H9 (cell line): ENCODE data around the gene TFPI. TPM values are rescaled to one million over a fixed set of nuclear protein-coding genes. Genes with fewer than 3 reads are reported as not detected.

Source experiments
- DNase-seq: peaks from one replicate; pipeline ENCODE4 v3.0.0-alpha.2; 2017
- H2AFZ ChIP-seq: one replicate; pipeline ENCODE4 v1.6.1; 2013; ENCODE audit warnings: mild to moderate bottlenecking, low read length, control low read depth, moderate library complexity
- H2AK5ac ChIP-seq: 2 replicates; pipeline ENCODE4 v1.6.1; 2013; ENCODE audit warnings: low read length, control low read depth, mixed read lengths; ENCODE audit not compliant: insufficient read length
- H2BK120ac ChIP-seq: one replicate; pipeline ENCODE4 v1.6.1; 2013; ENCODE audit warnings: low read depth, mild to moderate bottlenecking, low read length, control low read depth, inconsistent platforms; ENCODE audit not compliant: poor library complexity, severe bottlenecking
- H2BK12ac ChIP-seq: 2 replicates; pipeline ENCODE4 v1.6.1; 2013; ENCODE audit warnings: low read length, control low read depth, mixed read lengths, low read depth; ENCODE audit not compliant: insufficient read length
- H2BK15ac ChIP-seq: 2 replicates; pipeline ENCODE4 v1.6.1; 2013; ENCODE audit warnings: low read depth, low read length, control low read depth
- H2BK20ac ChIP-seq: one replicate; pipeline ENCODE4 v1.6.1; 2013; ENCODE audit warnings: low read depth, mild to moderate bottlenecking, low read length, control low read depth, inconsistent platforms; ENCODE audit not compliant: poor library complexity, severe bottlenecking
- H2BK5ac ChIP-seq: 2 replicates; pipeline ENCODE4 v1.6.1; 2013; ENCODE audit warnings: low read length, control low read depth, mixed read lengths; ENCODE audit not compliant: insufficient read length
- H3K14ac ChIP-seq: 2 replicates; pipeline ENCODE4 v1.6.1; 2013; ENCODE audit warnings: low read length, control low read depth; ENCODE audit not compliant: insufficient read depth
- H3K18ac ChIP-seq: 2 replicates; pipeline ENCODE4 v1.6.1; 2013; ENCODE audit warnings: low read depth, mild to moderate bottlenecking, mixed read lengths, low read length, control low read depth; ENCODE audit not compliant: insufficient read length
- H3K23ac ChIP-seq: 2 replicates; pipeline ENCODE4 v1.6.1; 2013; ENCODE audit warnings: low read length, control low read depth, mixed read lengths, low read depth; ENCODE audit not compliant: insufficient read length
- H3K23me2 ChIP-seq: 2 replicates; pipeline ENCODE4 v1.6.1; 2013; ENCODE audit warnings: low read depth, mild to moderate bottlenecking, mixed read lengths, low read length, control low read depth; ENCODE audit not compliant: insufficient read length, poor library complexity, severe bottlenecking
- H3K27ac ChIP-seq: 2 replicates; pipeline ENCODE4 v1.5.1; 2013; ENCODE audit warnings: low read length, control low read depth, mixed read lengths, low read depth; ENCODE audit not compliant: insufficient read length
- H3K27me3 ChIP-seq: 2 replicates; pipeline ENCODE4 v1.6.1; 2013; ENCODE audit warnings: low read length, control low read depth, inconsistent platforms; ENCODE audit not compliant: insufficient read depth
- H3K4ac ChIP-seq: 2 replicates; pipeline ENCODE4 v1.6.1; 2013; ENCODE audit warnings: low read depth, mild to moderate bottlenecking, control low read depth, inconsistent platforms, low read length, moderate library complexity
- H3K4me1 ChIP-seq: 2 replicates; pipeline ENCODE4 v1.6.1; 2013; ENCODE audit warnings: low read length, control low read depth, inconsistent platforms; ENCODE audit not compliant: insufficient read depth
- H3K4me2 ChIP-seq: 2 replicates; pipeline ENCODE4 v1.6.1; 2013; ENCODE audit warnings: low read length, control low read depth, mixed read lengths; ENCODE audit not compliant: insufficient read length, insufficient read depth
- H3K56ac ChIP-seq: 2 replicates; pipeline ENCODE4 v1.6.1; 2013; ENCODE audit warnings: low read depth, mild to moderate bottlenecking, mixed read lengths, low read length, control low read depth; ENCODE audit not compliant: insufficient read length
- H3K79me1 ChIP-seq: 2 replicates; pipeline ENCODE4 v1.6.1; 2013; ENCODE audit warnings: low read depth, mild to moderate bottlenecking, moderate library complexity, low read length, control low read depth, inconsistent platforms; ENCODE audit not compliant: insufficient read depth, poor library complexity, severe bottlenecking
- H3K79me2 ChIP-seq: 2 replicates; pipeline ENCODE4 v1.6.1; 2013; ENCODE audit warnings: low read length, control low read depth, inconsistent platforms; ENCODE audit not compliant: insufficient read depth
- H3K9ac ChIP-seq: 2 replicates; pipeline ENCODE4 v1.6.1; 2013; ENCODE audit warnings: low read length, control low read depth, mixed read lengths; ENCODE audit not compliant: insufficient read length; ENCODE audit errors: extremely low read depth
- H3K9me3 ChIP-seq: one replicate; pipeline ENCODE4 v1.6.1; 2013; ENCODE audit warnings: low read depth, low read length, inconsistent platforms; ENCODE audit not compliant: control insufficient read depth
- H3T11ph ChIP-seq: one replicate; pipeline ENCODE4 v1.6.1; 2013; ENCODE audit warnings: mild to moderate bottlenecking, low read length, control low read depth, inconsistent platforms
- H4K20me1 ChIP-seq: one replicate; pipeline ENCODE4 v1.6.1; 2013; ENCODE audit not compliant: control insufficient read depth, insufficient read length, insufficient read depth
- H4K5ac ChIP-seq: 2 replicates; pipeline ENCODE4 v1.6.1; 2013; ENCODE audit warnings: low read depth, mild to moderate bottlenecking, mixed read lengths, low read length, control low read depth; ENCODE audit not compliant: insufficient read length
- H4K8ac ChIP-seq: replicated peaks from 2 replicates; pipeline ENCODE4 v1.6.1; 2013; ENCODE audit warnings: low read length, control low read depth, mixed read lengths, low read depth; ENCODE audit not compliant: insufficient read length
- H4K91ac ChIP-seq: 2 replicates; pipeline ENCODE4 v1.6.1; 2013; ENCODE audit warnings: low read depth, mild to moderate bottlenecking, moderate library complexity, mixed read lengths, low read length, control low read depth; ENCODE audit not compliant: insufficient read length
- H3K27ac Mint-ChIP-seq, 3 experiments: 2 replicates in 2 of 3; 3 replicates in 1 of 3; pipeline ENCODE4 v1.8.0; 2020 to 2021; ENCODE audit warnings: mixed read lengths in 3 of 3, mild to moderate bottlenecking in 1 of 3, moderate library complexity in 1 of 3
- H3K27me3 Mint-ChIP-seq: 2 replicates; pipeline ENCODE4 v1.8.0; 2021; ENCODE audit warnings: low read depth, mild to moderate bottlenecking, moderate library complexity, mixed read lengths
- H3K36me3 Mint-ChIP-seq, 3 experiments: 2 replicates in 2 of 3; 3 replicates in 1 of 3; pipeline ENCODE4 v1.8.0; 2020 to 2021; ENCODE audit warnings: low read depth in 3 of 3, mixed read lengths in 3 of 3; ENCODE audit not compliant: insufficient read depth in 1 of 3
- H3K4me1 Mint-ChIP-seq, 2 experiments: 2 replicates each; pipeline ENCODE4 v1.8.0; 2020; ENCODE audit warnings: mixed read lengths in 2 of 2
- H3K4me3 Mint-ChIP-seq, 2 experiments: 2 replicates in 1 of 2; 3 replicates in 1 of 2; pipeline ENCODE4 v1.8.0; 2020 to 2021; ENCODE audit warnings: mild to moderate bottlenecking in 2 of 2, mixed read lengths in 2 of 2, moderate library complexity in 1 of 2
- H3K9me3 Mint-ChIP-seq, 2 experiments: 2 replicates in 1 of 2; 3 replicates in 1 of 2; pipeline ENCODE4 v1.8.0; 2020; ENCODE audit warnings: mild to moderate bottlenecking in 2 of 2, mixed read lengths in 2 of 2, moderate library complexity in 1 of 2
- CTCF ChIP-seq: fragments of 200-600 bp; sonication (generic); conservative IDR thresholded peaks from 3 replicates; pipeline ENCODE4 v1.8.0; 2021; ENCODE audit warnings: antibody characterized with exemption, mild to moderate bottlenecking
- WGBS: extraction: QIAGEN DNeasy Blood & Tissue Kit; methylation state at CpG from one replicate; pipeline ENCODE4 v1.1.7; 2013; ENCODE audit warnings: missing lambda C conversion rate, low lambda C conversion rate, mixed read lengths; ENCODE audit not compliant: insufficient read length; ENCODE audit errors: extremely low coverage; 5-methylcytosine and 5-hydroxymethylcytosine counted together
- total RNA-seq: library from RNA; stranded (reverse); gene quantifications from 2 replicates; pipeline ENCODE4 v1.2.1, GENCODE V29; 2021

TFPI gene
- total RNA-seq, 1 experiment from 2014 or later = 5.8 TPM

GRCh38 chr2:187586011-187586641 lies 31.9 kb upstream of the TFPI start:
- DNase-seq = no peak
- H2BK12ac ChIP-seq = no peak overlapping the region
- H4K20me1 ChIP-seq = no peaks in the 10 kb centered on the region
- no peak overlapping the region for H3K23ac ChIP-seq
- H3K4me1 ChIP-seq = no peaks in the 10 kb centered on the region
- H2AFZ ChIP-seq = no peak overlapping the region
- H3K14ac ChIP-seq = no peak overlapping the region
- no peaks in the 10 kb centered on the region for H3K23me2 ChIP-seq
- TF ChIP-seq CTCF = no peak
- no peak overlapping the region for H3K27ac Mint-ChIP-seq
- no peak overlapping the region for H4K5ac ChIP-seq
- no peak overlapping the region for H3K9ac ChIP-seq
- H3K36me3 Mint-ChIP-seq = peaks cover 0 to 2% (median 0%) of the 10 kb centered on the region in 3 experiments; a peak in 3 of 7 replicates
- H3K4me2 ChIP-seq = no peak overlapping the region
- no peaks in the 10 kb centered on the region for H3K79me2 ChIP-seq
- no peaks in the 10 kb centered on the region for H3K79me1 ChIP-seq
- no peaks in the 10 kb centered on the region for H3K27me3 ChIP-seq
- peaks cover 12 to 15% of the 10 kb centered on the region in 2 experiments for H3K4me1 Mint-ChIP-seq
- no peak overlapping the region for H2BK20ac ChIP-seq
- H2BK15ac ChIP-seq = no peak overlapping the region
- H2BK120ac ChIP-seq = no peak overlapping the region
- H3K9me3 ChIP-seq = no peaks in the 10 kb centered on the region
- no peak overlapping the region for H3K27ac ChIP-seq
- H2BK5ac ChIP-seq = no peak overlapping the region
- H3K18ac ChIP-seq = no peak overlapping the region
- peaks cover 2% of the 10 kb centered on the region; the same call in 1 of the 2 replicates for H3K27me3 Mint-ChIP-seq
- WGBS = no CpG with 5 or more reads among the region's 4 CpGs
- H3K4ac ChIP-seq = no peak overlapping the region
- no peak overlapping the region for H4K8ac ChIP-seq
- peaks cover 0 to 4% of the 10 kb centered on the region in 2 experiments; a peak in 1 of 5 replicates for H3K9me3 Mint-ChIP-seq
- H2AK5ac ChIP-seq = no peak overlapping the region
- no peak overlapping the region for H4K91ac ChIP-seq
- no peak overlapping the region for H3K4me3 Mint-ChIP-seq
- H3T11ph ChIP-seq = no peak overlapping the region
- H3K56ac ChIP-seq = no peak overlapping the region
